ENCODE measurements around the gene OLFML2A.
A peak's percentile ranks its signal among the peaks of the same experiment; 100 is the strongest.

The OLFML2A gene

DNA sequence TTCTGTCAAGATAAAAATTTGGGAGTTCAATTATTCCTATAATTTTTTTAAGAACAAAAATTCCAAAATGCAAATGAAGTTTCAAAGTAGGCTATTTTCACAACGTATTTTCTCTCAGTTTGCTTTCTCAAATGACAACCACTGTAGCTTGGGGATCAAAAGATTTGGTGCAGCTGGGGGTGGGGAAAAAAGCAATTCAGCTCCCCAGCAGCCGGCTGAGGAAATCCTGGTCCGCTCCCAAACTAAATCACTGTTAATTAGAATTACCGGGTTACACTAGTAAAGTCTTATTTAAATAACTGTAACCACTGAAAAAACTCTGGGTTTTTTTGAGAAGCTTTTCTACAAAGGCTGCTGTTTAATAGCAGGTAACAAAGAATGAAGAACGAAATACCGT is 11.5 kb upstream of the OLFML2A start:
- POLR2A ChIA-PET = no interaction called here

DNA sequence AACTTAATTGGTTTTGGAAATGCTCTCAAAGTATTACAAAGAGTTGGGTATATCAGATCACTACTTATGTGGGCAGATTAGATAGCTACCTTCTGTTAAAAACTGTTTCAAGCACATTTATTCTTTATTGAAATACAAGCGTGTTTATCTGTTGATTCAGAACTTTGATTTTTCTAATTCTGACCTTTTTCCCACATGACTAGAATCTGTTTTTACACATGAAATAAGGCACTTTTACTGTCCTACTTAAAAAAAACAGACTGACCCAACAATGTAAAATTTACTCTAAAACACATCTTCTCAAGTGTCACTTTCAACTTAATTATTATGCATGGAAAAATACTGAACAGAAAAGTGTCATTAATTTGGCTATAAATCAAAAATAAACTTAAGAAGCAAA is 10.6 kb upstream of the OLFML2A start:
- Histone ChIP-seq H3K9me3 (ENCODE audit: control extremely low read depth in 1 of 5, control insufficient read depth in 4 of 5, insufficient read depth in 2 of 5, low read depth in 1 of 5, low read length in 4 of 5) (no peaks in the 10 kb centered on the region), H3K27me3 (replicated peaks in 2 of 5; ENCODE audit: control insufficient read depth in 4 of 5, insufficient read depth in 5 of 5, low read length in 4 of 5) (no peaks in the 10 kb centered on the region), H3K27ac (ENCODE audit: insufficient read depth in 1 of 2, low read depth in 1 of 2, low read length in 2 of 2, poor library complexity in 1 of 2, severe bottlenecking in 2 of 2) (no peak overlapping the region), H3K4me1 (ENCODE audit: control extremely low read depth in 1 of 4, control insufficient read depth in 4 of 4, insufficient read depth in 4 of 4, low read length in 3 of 4) (peaks cover 13 to 52% (median 33%) of the 10 kb centered on the region in 4 experiments), H3K4me3 (ENCODE audit: control insufficient read depth in 1 of 7, extremely low read depth in 1 of 7, insufficient read depth in 4 of 7, low read depth in 2 of 7, low read length in 6 of 7) (no peak overlapping the region), H3K36me3 (ENCODE audit: control insufficient read depth in 4 of 4, insufficient read depth in 4 of 4, low read length in 3 of 4) (no peaks in the 10 kb centered on the region)
- WGBS (ENCODE audit: insufficient coverage) = 100% methylated on average over 1 of the region's 1 CpG
- DNase-seq = no peak
- ChIA-PET CTCF (interaction anchor here (0.6 to 7.9 kb wide), 15 partner anchors 8 to 215 kb away, joined by 3 to 96 read pairs (median 6); partner anchors contain the start of genes OLFML2A and WDR38), POLR2A (interaction anchor here (1.6 kb wide), 1 partner anchor 96 kb away, joined by 5 read pairs; the partner anchor contains the start of gene ARPC5L)

More for the DNA sequence above, 11.5 kb upstream of the OLFML2A start:
- Histone ChIP-seq H3K9me3 (ENCODE audit: control extremely low read depth in 1 of 5, control insufficient read depth in 4 of 5, insufficient read depth in 2 of 5, low read depth in 1 of 5, low read length in 4 of 5) (no peaks in the 10 kb centered on the region), H3K36me3 (ENCODE audit: control insufficient read depth in 4 of 4, insufficient read depth in 4 of 4, low read length in 3 of 4) (no peaks in the 10 kb centered on the region), H3K27me3 (replicated peaks in 2 of 5; ENCODE audit: control insufficient read depth in 4 of 5, insufficient read depth in 5 of 5, low read length in 4 of 5) (no peaks in the 10 kb centered on the region), H3K4me1 (ENCODE audit: control extremely low read depth in 1 of 4, control insufficient read depth in 4 of 4, insufficient read depth in 4 of 4, low read length in 3 of 4) (peaks cover 13 to 61% (median 40%) of the 10 kb centered on the region in 4 experiments), H3K4me3 (ENCODE audit: control insufficient read depth in 1 of 7, extremely low read depth in 1 of 7, insufficient read depth in 4 of 7, low read depth in 2 of 7, low read length in 6 of 7) (no peak overlapping the region), H3K27ac (ENCODE audit: insufficient read depth in 1 of 2, low read depth in 1 of 2, low read length in 2 of 2, poor library complexity in 1 of 2, severe bottlenecking in 2 of 2) (no peak overlapping the region)
- WGBS (ENCODE audit: insufficient coverage) = 95% methylated on average over 4 of the region's 6 CpGs
- no peak for DNase-seq
- CTCF ChIA-PET = interaction anchor here (0.9 to 7.9 kb wide), 20 partner anchors 9 to 214 kb away, joined by 3 to 96 read pairs (median 6); partner anchors contain the start of genes OLFML2A and WDR38

DNA sequence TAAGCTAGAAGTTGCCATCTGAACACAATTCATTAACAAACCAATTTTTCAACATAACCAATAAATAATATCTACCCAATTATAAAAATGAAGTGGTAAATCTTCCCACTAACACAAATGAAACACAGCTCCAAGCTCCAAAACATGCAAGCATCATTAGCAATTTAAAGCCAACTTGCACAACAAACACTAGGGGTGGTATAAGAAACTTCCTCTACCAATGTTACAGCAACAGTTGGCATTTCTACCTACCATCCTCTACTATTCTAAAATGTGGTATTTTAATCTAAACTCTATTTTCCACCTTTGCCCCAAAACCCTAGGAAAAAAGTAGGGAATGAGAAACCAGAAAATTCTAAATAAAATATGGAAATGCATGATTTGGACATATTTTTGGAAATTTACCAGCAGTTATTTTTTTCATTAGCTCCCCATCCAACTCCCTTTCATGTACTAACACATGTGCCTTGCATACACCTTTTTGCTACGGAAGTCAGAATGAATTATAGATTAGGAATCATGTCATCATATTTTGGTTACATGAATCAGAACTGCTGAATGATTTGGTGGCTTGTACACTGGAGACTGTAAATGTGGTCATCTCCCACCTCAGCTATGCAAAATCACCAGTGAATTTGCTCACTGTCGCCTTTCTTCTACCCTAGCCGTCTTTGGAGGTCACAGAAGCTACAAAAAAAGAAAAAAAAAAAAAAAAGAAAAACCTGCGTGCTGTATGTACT is 9.9 kb upstream of the OLFML2A start:
- Histone ChIP-seq H3K36me3 (ENCODE audit: control insufficient read depth in 4 of 4, insufficient read depth in 4 of 4, low read length in 3 of 4) (no peaks in the 10 kb centered on the region), H3K9me3 (ENCODE audit: control extremely low read depth in 1 of 5, control insufficient read depth in 4 of 5, insufficient read depth in 2 of 5, low read depth in 1 of 5, low read length in 4 of 5) (no peaks in the 10 kb centered on the region), H3K4me3 (ENCODE audit: control insufficient read depth in 1 of 7, extremely low read depth in 1 of 7, insufficient read depth in 4 of 7, low read depth in 2 of 7, low read length in 6 of 7) (no peak overlapping the region), H3K27ac (ENCODE audit: insufficient read depth in 1 of 2, low read depth in 1 of 2, low read length in 2 of 2, poor library complexity in 1 of 2, severe bottlenecking in 2 of 2) (no peak overlapping the region), H3K4me1 (ENCODE audit: control extremely low read depth in 1 of 4, control insufficient read depth in 4 of 4, insufficient read depth in 4 of 4, low read length in 3 of 4) (peaks cover 13 to 52% (median 35%) of the 10 kb centered on the region in 4 experiments), H3K27me3 (replicated peaks in 2 of 5; ENCODE audit: control insufficient read depth in 4 of 5, insufficient read depth in 5 of 5, low read length in 4 of 5) (no peaks in the 10 kb centered on the region)
- CTCF ChIA-PET = interaction anchor here (0.6 to 7.9 kb wide), 14 partner anchors 9 to 216 kb away, joined by 3 to 96 read pairs (median 6); partner anchors contain the start of genes OLFML2A and WDR38
- WGBS (ENCODE audit: insufficient coverage) = no CpG with 5 or more reads among the region's 4 CpGs
- DNase-seq = peak in 2 of 3 donors; percentile 55 to 64
- POLR2A ChIA-PET = interaction anchor here (1.6 kb wide), 1 partner anchor 95 kb away, joined by 5 read pairs; the partner anchor contains the start of gene ARPC5L

DNA sequence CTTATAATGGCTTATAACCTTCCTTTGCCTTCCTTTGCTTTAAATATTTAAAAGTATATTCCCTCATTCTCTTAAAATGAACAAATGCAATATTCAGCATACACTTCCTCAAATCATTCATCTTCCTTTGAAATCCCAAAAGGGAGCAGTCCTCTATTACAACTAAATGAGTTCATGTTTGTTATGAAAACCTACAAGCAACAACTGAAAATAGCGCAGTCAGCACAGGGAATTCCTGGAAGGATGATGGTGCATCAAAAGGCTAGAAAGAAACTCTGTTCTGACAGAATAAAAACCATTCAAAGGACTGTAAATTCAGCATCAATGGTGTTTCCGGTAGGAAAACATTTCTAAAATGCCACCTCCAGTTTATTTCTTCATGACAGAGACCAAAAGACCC is 9.1 kb upstream of the OLFML2A start:
- H3K9me3 ChIP-seq (ENCODE audit: control extremely low read depth in 1 of 5, control insufficient read depth in 4 of 5, insufficient read depth in 2 of 5, low read depth in 1 of 5, low read length in 4 of 5) = no peaks in the 10 kb centered on the region
- ChIA-PET POLR2A (interaction anchor here (1.6 kb wide), 1 partner anchor 94 kb away, joined by 5 read pairs; the partner anchor contains the start of gene ARPC5L), CTCF (interaction anchor here (1.3 to 13.9 kb wide), 6 partner anchors 10 to 150 kb away, joined by 3 to 547 read pairs (median 26); partner anchors contain the start of genes ARPC5L, RPL35 and WDR38)
- H3K4me3 ChIP-seq (ENCODE audit: control insufficient read depth in 1 of 7, extremely low read depth in 1 of 7, insufficient read depth in 4 of 7, low read depth in 2 of 7, low read length in 6 of 7) = peak overlapping the region in 2 of 7 experiments; percentile 48 to 49
- DNase-seq = no peak
- no CpG with 5 or more reads among the region's 2 CpGs for WGBS (ENCODE audit: insufficient coverage)
- H3K27me3 ChIP-seq (replicated peaks in 2 of 5; ENCODE audit: control insufficient read depth in 4 of 5, insufficient read depth in 5 of 5, low read length in 4 of 5) = no peaks in the 10 kb centered on the region
- H3K36me3 ChIP-seq (ENCODE audit: control insufficient read depth in 4 of 4, insufficient read depth in 4 of 4, low read length in 3 of 4) = no peaks in the 10 kb centered on the region
- peak overlapping the region in 1 of 2 experiments; percentile 14 for H3K27ac ChIP-seq (ENCODE audit: insufficient read depth in 1 of 2, low read depth in 1 of 2, low read length in 2 of 2, poor library complexity in 1 of 2, severe bottlenecking in 2 of 2)
- H3K4me1 ChIP-seq (ENCODE audit: control extremely low read depth in 1 of 4, control insufficient read depth in 4 of 4, insufficient read depth in 4 of 4, low read length in 3 of 4) = peaks cover 13 to 58% (median 37%) of the 10 kb centered on the region in 4 experiments

DNA sequence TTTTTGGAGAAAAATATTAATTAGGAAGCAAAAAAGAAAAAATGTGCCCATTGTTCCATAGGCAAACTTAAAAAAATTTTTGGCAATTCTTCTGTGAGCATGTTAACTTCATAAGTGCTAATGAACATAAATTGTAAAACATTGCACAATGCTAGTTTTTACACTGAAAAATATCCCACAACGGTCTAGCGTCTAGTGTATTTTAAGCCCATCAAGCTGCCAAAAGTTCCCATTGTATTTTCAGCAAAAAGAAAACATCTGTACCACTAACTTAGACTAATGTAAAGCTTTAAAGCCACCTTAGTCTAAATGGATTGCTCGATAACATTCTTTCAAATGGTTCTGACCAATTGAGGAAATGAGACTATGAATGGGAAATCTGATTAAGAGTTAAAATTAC is 8.6 kb upstream of the OLFML2A start:
- H3K4me1 ChIP-seq (ENCODE audit: control extremely low read depth in 1 of 4, control insufficient read depth in 4 of 4, insufficient read depth in 4 of 4, low read length in 3 of 4) = peaks cover 13 to 58% (median 37%) of the 10 kb centered on the region in 4 experiments
- no peaks in the 10 kb centered on the region for H3K9me3 ChIP-seq (ENCODE audit: control extremely low read depth in 1 of 5, control insufficient read depth in 4 of 5, insufficient read depth in 2 of 5, low read depth in 1 of 5, low read length in 4 of 5)
- WGBS (ENCODE audit: insufficient coverage) = 33% methylated on average over 2 of the region's 3 CpGs
- no peaks in the 10 kb centered on the region for H3K36me3 ChIP-seq (ENCODE audit: control insufficient read depth in 4 of 4, insufficient read depth in 4 of 4, low read length in 3 of 4)
- no peak overlapping the region for H3K27ac ChIP-seq (ENCODE audit: insufficient read depth in 1 of 2, low read depth in 1 of 2, low read length in 2 of 2, poor library complexity in 1 of 2, severe bottlenecking in 2 of 2)
- DNase-seq = no peak
- no peaks in the 10 kb centered on the region for H3K27me3 ChIP-seq (replicated peaks in 2 of 5; ENCODE audit: control insufficient read depth in 4 of 5, insufficient read depth in 5 of 5, low read length in 4 of 5)
- peak overlapping the region in 4 of 7 experiments; percentile 85 to 98 (median 90) for H3K4me3 ChIP-seq (ENCODE audit: control insufficient read depth in 1 of 7, extremely low read depth in 1 of 7, insufficient read depth in 4 of 7, low read depth in 2 of 7, low read length in 6 of 7)
- ChIA-PET POLR2A (no interaction called here), CTCF (interaction anchor here (0.8 to 13.9 kb wide), 6 partner anchors 12 to 232 kb away, joined by 3 to 547 read pairs (median 3); partner anchors contain the start of genes ARPC5L, RPL35 and WDR38)

DNA sequence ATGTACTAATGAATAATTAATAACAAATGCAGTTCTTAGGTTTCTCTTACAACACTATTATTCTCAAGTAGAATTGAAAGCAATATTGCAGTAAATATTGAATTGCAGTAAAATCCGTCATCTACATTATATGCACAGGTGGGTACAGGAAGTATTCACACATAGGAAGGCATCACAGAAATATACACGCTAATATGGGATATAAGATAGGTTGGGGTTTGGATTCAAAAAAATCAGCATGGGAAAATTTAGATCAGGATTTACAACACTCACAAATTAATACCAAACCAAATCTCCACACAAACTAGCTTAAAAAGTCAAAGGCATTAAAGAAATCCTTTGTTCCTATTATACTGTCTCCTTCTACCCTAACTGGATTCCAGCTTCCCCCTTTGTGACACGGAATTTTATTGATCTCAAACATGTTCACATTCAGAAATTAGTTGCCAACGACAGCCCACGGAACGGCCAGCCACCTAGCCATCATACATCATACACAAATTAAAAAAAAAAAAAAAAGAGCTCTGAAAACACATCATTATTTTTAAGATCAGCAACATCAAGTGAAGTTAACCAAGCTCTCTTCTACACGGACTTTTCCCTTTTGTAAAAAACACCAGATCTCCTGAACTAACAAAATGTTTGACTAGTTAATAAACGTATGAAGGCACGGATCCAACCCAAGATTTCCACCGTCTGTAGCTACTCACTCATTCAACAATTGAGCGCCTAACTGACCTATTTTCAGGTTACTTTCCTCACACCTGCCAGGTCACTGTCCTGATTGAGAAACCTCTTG is 8.0 kb upstream of the OLFML2A start:
- H3K4me3 ChIP-seq (ENCODE audit: control insufficient read depth in 1 of 7, extremely low read depth in 1 of 7, insufficient read depth in 4 of 7, low read depth in 2 of 7, low read length in 6 of 7) = peak overlapping the region in 6 of 7 experiments; percentile 85 to 98 (median 90)
- ChIA-PET POLR2A (interaction anchor here (1.1 kb wide), 1 partner anchor 85 kb away, joined by 3 read pairs; the partner anchor contains the start of gene WDR38), CTCF (interaction anchor here (0.6 to 13.9 kb wide), 10 partner anchors 8 to 232 kb away, joined by 3 to 547 read pairs (median 4); partner anchors contain the start of genes ARPC5L, RPL35 and WDR38)
- no peaks in the 10 kb centered on the region for H3K9me3 ChIP-seq (ENCODE audit: control extremely low read depth in 1 of 5, control insufficient read depth in 4 of 5, insufficient read depth in 2 of 5, low read depth in 1 of 5, low read length in 4 of 5)
- H3K27me3 ChIP-seq (replicated peaks in 2 of 5; ENCODE audit: control insufficient read depth in 4 of 5, insufficient read depth in 5 of 5, low read length in 4 of 5) = no peaks in the 10 kb centered on the region
- WGBS (ENCODE audit: insufficient coverage) = 9% methylated on average over 8 of the region's 11 CpGs
- H3K36me3 ChIP-seq (ENCODE audit: control insufficient read depth in 4 of 4, insufficient read depth in 4 of 4, low read length in 3 of 4) = no peaks in the 10 kb centered on the region
- H3K4me1 ChIP-seq (ENCODE audit: control extremely low read depth in 1 of 4, control insufficient read depth in 4 of 4, insufficient read depth in 4 of 4, low read length in 3 of 4) = peaks cover 13 to 60% (median 40%) of the 10 kb centered on the region in 4 experiments
- H3K27ac ChIP-seq (ENCODE audit: insufficient read depth in 1 of 2, low read depth in 1 of 2, low read length in 2 of 2, poor library complexity in 1 of 2, severe bottlenecking in 2 of 2) = peak overlapping the region in 1 of 2 experiments; percentile 97
- no peak for DNase-seq
